CD4-positive, alpha-beta memory T cell (primary cell): ENCODE data around the gene KIF26B. TPM values are rescaled to one million over a fixed set of nuclear protein-coding genes. Genes with fewer than 3 reads are reported as not detected.
A peak's percentile ranks its signal among the peaks of the same experiment; 100 is the strongest.

Experiments
- CTCF ChIA-PET: fragments of 350-600 bp; sonication (Branson Sonifier 250); formaldehyde crosslinking; loops from one replicate; lab custom pipeline; 2021; ENCODE audit warnings: inconsistent platforms; ENCODE audit not compliant: partially characterized antibody; lab: Charles Lee
- POLR2A ChIA-PET: fragments of 350-600 bp; sonication (Branson Sonifier 250); formaldehyde crosslinking; loops from one replicate; lab custom pipeline; 2021; ENCODE audit not compliant: partially characterized antibody; lab: Charles Lee
- DNase-seq, 5 donors: peaks; one replicate each; pipeline versions ENCODE4 v3.0.0 to v3.0.0-alpha.2; 2020 to 2022; ENCODE audit warnings: mixed read lengths in 1 of 5
- H3K27ac ChIP-seq: one replicate; pipeline ENCODE4 v1.7.0; 2013; ENCODE audit warnings: low read depth, low read length
- H3K27me3 ChIP-seq: 2 replicates; pipeline ENCODE4 v1.7.0; 2013; ENCODE audit warnings: mild to moderate bottlenecking, low read length, moderate library complexity; ENCODE audit not compliant: insufficient read depth
- H3K36me3 ChIP-seq: 2 replicates; pipeline ENCODE4 v1.7.0; 2013; ENCODE audit warnings: mild to moderate bottlenecking, low read length, moderate library complexity; ENCODE audit not compliant: insufficient read depth
- H3K4me1 ChIP-seq: 2 replicates; pipeline ENCODE4 v1.7.0; 2013; ENCODE audit warnings: mild to moderate bottlenecking, low read length, moderate library complexity; ENCODE audit not compliant: insufficient read depth
- H3K4me3 ChIP-seq, 2 donors: one replicate each; pipeline ENCODE4 v1.7.0; 2013; ENCODE audit warnings: low read length in 2 of 2, mild to moderate bottlenecking in 1 of 2
- H3K9me3 ChIP-seq, 2 donors: one replicate each; pipeline ENCODE4 v1.7.0; 2013; ENCODE audit warnings: low read length in 2 of 2, control low read depth in 1 of 2; ENCODE audit not compliant: control insufficient read depth in 1 of 2
- H3K27ac Mint-ChIP-seq, 7 donors: one replicate each; pipeline ENCODE4 v1.8.0; 2020 to 2021; ENCODE audit warnings: mixed read lengths in 7 of 7, mild to moderate bottlenecking in 6 of 7, inconsistent platforms in 3 of 7, moderate library complexity in 3 of 7
- H3K27me3 Mint-ChIP-seq, 2 donors: one replicate each; pipeline ENCODE4 v1.8.0; 2020 to 2021; ENCODE audit warnings: mixed read lengths in 2 of 2
- H3K36me3 Mint-ChIP-seq, 2 donors: one replicate each; pipeline ENCODE4 v1.8.0; 2020 to 2021; ENCODE audit warnings: mixed read lengths in 2 of 2, inconsistent platforms in 1 of 2, mild to moderate bottlenecking in 1 of 2
- H3K4me1 Mint-ChIP-seq, 4 donors: one replicate each; pipeline ENCODE4 v1.8.0; 2020 to 2021; ENCODE audit warnings: mixed read lengths in 4 of 4, mild to moderate bottlenecking in 1 of 4
- H3K4me3 Mint-ChIP-seq, 8 donors: one replicate each; pipeline ENCODE4 v1.8.0; 2020 to 2021; ENCODE audit warnings: mixed read lengths in 8 of 8, mild to moderate bottlenecking in 7 of 8, moderate library complexity in 6 of 8, inconsistent platforms in 3 of 8
- H3K9me3 Mint-ChIP-seq, 8 donors: one replicate each; pipeline ENCODE4 v1.8.0; 2020 to 2021; ENCODE audit warnings: mixed read lengths in 8 of 8, mild to moderate bottlenecking in 5 of 8, inconsistent platforms in 3 of 8, moderate library complexity in 1 of 8
- intact Hi-C: fragments of 100-400 bp; cut with micrococcal nuclease; formaldehyde crosslinking; loops from one replicate; pipeline ENCODE4 v1.15.1; 2023
- polyA plus RNA-seq, 2 donors: library from polyadenylated mRNA; unstranded; fragments of 300-500 nt; fragmentation: Illumina TruSeq; gene quantifications; one replicate each; pipeline ENCODE4 v1.2.3, GENCODE V29; 2021
- total RNA-seq, 2 experiments: library from RNA; stranded (reverse); gene quantifications; one replicate each; pipeline ENCODE4 v1.2.3, GENCODE V29; 2021

The KIF26B gene
- total and polyA plus RNA-seq, 4 experiments from 2014 or later: 0.10 TPM; not detected in 3

- intact Hi-C loops: no loop called here
- Histone ChIP-seq H3K4me3 (no peak overlapping the region), H3K27ac (no peak overlapping the region), H3K4me1 (no peaks in the 10 kb centered on the region), H3K36me3 (no peaks in the 10 kb centered on the region), H3K9me3 (no peaks in the 10 kb centered on the region), H3K27me3 (no peaks in the 10 kb centered on the region)
- CTCF ChIA-PET: no interaction called here
- no peak for DNase-seq
- Mint-ChIP-seq H3K27ac (no peak overlapping the region), H3K36me3 (no peaks in the 10 kb centered on the region), H3K4me1 (no peaks in the 10 kb centered on the region), H3K4me3 (no peak overlapping the region), H3K27me3 (no peaks in the 10 kb centered on the region), H3K9me3 (peaks cover 0 to 1% (median 0%) of the 10 kb centered on the region in 8 donors)
- POLR2A ChIA-PET: no interaction called here
These were observed 345.8 kb downstream of the KIF26B start for GRCh38 chr1:245500546-245500945.

GRCh38 chr1:245501633-245502032, 346.8 kb downstream of the KIF26B start:
- DNase-seq: no peak
- Histone ChIP-seq H3K36me3 (no peaks in the 10 kb centered on the region), H3K27me3 (no peaks in the 10 kb centered on the region), H3K27ac (no peak overlapping the region), H3K9me3 (no peaks in the 10 kb centered on the region), H3K4me1 (no peaks in the 10 kb centered on the region), H3K4me3 (no peak overlapping the region)
- Mint-ChIP-seq H3K36me3 (no peaks in the 10 kb centered on the region), H3K27ac (no peak overlapping the region), H3K9me3 (peaks cover 0 to 1% (median 0%) of the 10 kb centered on the region in 8 donors), H3K4me3 (peak overlapping the region in 1 of 8 donors; percentile 32), H3K27me3 (no peaks in the 10 kb centered on the region), H3K4me1 (no peaks in the 10 kb centered on the region)
- CTCF ChIA-PET: no interaction called here
- intact Hi-C loops: no loop called here
- POLR2A ChIA-PET: no interaction called here

- Histone ChIP-seq H3K4me1 (no peaks in the 10 kb centered on the region), H3K27me3 (no peaks in the 10 kb centered on the region), H3K36me3 (no peaks in the 10 kb centered on the region), H3K4me3 (no peak overlapping the region), H3K9me3 (no peaks in the 10 kb centered on the region), H3K27ac (no peak overlapping the region)
- no peaks in the 10 kb centered on the region for H3K4me1 Mint-ChIP-seq
- ChIA-PET CTCF (interaction anchor here (0.9 kb wide), 1 partner anchor 9 kb away, joined by 3 read pairs; no protein-coding TSS in a partner anchor), POLR2A (no interaction called here)
- H3K27ac Mint-ChIP-seq: no peak overlapping the region
- no peaks in the 10 kb centered on the region for H3K36me3 Mint-ChIP-seq
- intact Hi-C loops: no loop called here
- no peak overlapping the region for H3K4me3 Mint-ChIP-seq
- DNase-seq: no peak
- H3K9me3 Mint-ChIP-seq: peaks cover 0 to 6% (median 2%) of the 10 kb centered on the region in 8 donors
- H3K27me3 Mint-ChIP-seq: no peaks in the 10 kb centered on the region
These were observed 348.8 kb downstream of the KIF26B start for GRCh38 chr1:245503548-245503947.

DNA sequence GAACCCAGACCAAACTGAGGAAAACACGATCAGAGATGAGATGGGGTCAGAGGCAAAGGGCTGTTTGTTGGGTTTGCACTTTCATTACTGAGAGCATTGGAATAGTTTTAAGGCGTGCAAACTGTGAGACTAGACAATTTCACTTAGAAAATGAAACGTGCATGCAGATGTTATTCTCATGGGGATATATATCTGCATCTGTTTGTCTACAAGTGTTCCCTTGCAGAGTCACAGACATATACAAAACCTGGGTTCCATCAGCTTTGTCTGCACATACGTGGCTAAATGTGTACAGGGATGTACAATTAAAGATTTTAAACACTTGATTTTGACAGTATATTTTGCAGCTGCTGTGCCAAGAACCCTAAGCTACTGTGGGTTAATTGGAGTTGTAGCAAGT, 355.4 kb downstream of the KIF26B start:
- Mint-ChIP-seq H3K9me3 (peaks cover 0 to 16% (median 9%) of the 10 kb centered on the region in 8 donors), H3K27me3 (peaks cover 3 to 4% of the 10 kb centered on the region in 2 donors), H3K4me1 (peaks cover 0 to 3% (median 0%) of the 10 kb centered on the region in 4 donors), H3K27ac (no peak overlapping the region), H3K36me3 (no peaks in the 10 kb centered on the region), H3K4me3 (no peak overlapping the region)
- Histone ChIP-seq H3K4me3 (no peak overlapping the region), H3K9me3 (no peaks in the 10 kb centered on the region), H3K36me3 (no peaks in the 10 kb centered on the region), H3K27me3 (no peaks in the 10 kb centered on the region), H3K27ac (no peak overlapping the region), H3K4me1 (no peaks in the 10 kb centered on the region)
- intact Hi-C loops: no loop called here
- ChIA-PET POLR2A (no interaction called here), CTCF (no interaction called here)
- DNase-seq: no peak

DNA sequence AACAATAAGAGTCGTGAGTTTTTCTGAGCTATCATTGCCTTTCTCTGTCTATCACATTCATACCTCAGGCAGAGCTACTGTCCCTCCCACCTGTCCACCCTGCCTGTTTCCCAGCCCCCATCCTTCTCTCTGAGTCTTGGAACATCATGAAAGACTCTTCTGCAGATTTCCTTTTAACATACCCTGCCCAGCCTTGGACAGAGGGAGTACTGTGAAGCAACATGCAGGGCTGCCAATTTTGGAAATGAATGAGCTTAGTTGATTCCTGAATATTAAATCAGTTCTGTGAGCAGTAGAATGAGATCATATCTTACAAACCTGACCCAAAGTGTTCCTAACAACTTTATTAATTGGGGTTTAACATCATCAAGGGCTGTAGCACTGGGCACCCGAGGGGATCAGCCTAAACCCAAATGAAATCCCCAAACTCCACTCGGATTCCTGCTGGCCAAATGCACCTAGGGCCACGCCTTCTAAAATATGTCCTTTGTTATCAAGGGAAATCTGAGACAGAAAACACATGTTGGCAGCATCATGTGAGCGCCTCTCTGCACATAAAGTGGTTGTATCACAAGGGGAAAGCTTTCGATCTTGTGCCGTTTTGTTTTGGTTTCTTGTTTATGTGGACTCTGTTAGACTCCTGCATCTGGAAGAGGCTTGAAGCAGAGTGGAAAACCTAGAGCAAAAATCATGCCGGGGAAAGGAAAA, 357.6 kb downstream of the KIF26B start:
- intact Hi-C loops: no loop called here
- no peak overlapping the region for H3K27ac Mint-ChIP-seq
- Histone ChIP-seq H3K36me3 (no peaks in the 10 kb centered on the region), H3K4me1 (no peaks in the 10 kb centered on the region), H3K9me3 (no peaks in the 10 kb centered on the region), H3K27ac (no peak overlapping the region), H3K27me3 (no peaks in the 10 kb centered on the region), H3K4me3 (no peak overlapping the region)
- CTCF ChIA-PET: no interaction called here
- H3K36me3 Mint-ChIP-seq: no peaks in the 10 kb centered on the region
- POLR2A ChIA-PET: no interaction called here
- H3K27me3 Mint-ChIP-seq: peaks cover 7 to 10% of the 10 kb centered on the region in 2 donors
- peaks cover 0 to 16% (median 7%) of the 10 kb centered on the region in 8 donors for H3K9me3 Mint-ChIP-seq
- no peak for DNase-seq
- H3K4me1 Mint-ChIP-seq: peaks cover 0 to 3% (median 0%) of the 10 kb centered on the region in 4 donors
- no peak overlapping the region for H3K4me3 Mint-ChIP-seq

GRCh38 chr1:245512980-245513578, 358.3 kb downstream of the KIF26B start:
- H3K36me3 Mint-ChIP-seq: no peaks in the 10 kb centered on the region
- H3K9me3 Mint-ChIP-seq: peaks cover 2 to 16% (median 7%) of the 10 kb centered on the region in 8 donors
- no peak overlapping the region for H3K27ac ChIP-seq

DNA sequence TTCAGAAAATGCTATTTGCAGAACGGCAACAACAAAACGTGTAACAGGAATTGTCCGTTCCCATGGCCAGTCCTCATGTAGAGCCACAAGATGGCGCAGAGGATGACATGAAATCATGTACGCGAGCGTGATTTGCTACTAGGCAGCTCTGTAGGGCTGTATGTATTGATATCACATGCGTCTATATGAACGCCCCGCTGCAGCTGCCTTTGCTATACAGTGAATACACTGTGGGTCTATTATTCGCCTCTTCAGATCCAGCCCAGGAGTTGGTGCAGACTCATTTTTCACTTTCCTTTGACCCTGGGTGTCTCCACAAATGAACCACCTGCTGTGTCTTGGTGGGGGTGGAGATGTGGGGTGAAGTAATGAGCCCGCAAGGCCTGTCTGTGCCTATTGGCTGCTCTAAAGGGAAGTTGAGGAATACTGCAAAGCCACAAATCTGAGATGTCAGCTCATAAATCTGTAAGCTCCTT, 361.5 kb downstream of the KIF26B start:
- H3K27me3 Mint-ChIP-seq: peaks cover 9 to 11% of the 10 kb centered on the region in 2 donors
- Histone ChIP-seq H3K4me3 (no peak overlapping the region), H3K27me3 (no peaks in the 10 kb centered on the region), H3K27ac (no peak overlapping the region), H3K4me1 (no peaks in the 10 kb centered on the region), H3K9me3 (no peaks in the 10 kb centered on the region), H3K36me3 (no peaks in the 10 kb centered on the region)
- H3K4me1 Mint-ChIP-seq: peaks cover 0 to 3% (median 0%) of the 10 kb centered on the region in 4 donors
- intact Hi-C loops: no loop called here
- H3K36me3 Mint-ChIP-seq: no peaks in the 10 kb centered on the region
- ChIA-PET CTCF (no interaction called here), POLR2A (no interaction called here)
- peaks cover 0 to 8% (median 1%) of the 10 kb centered on the region in 8 donors for H3K9me3 Mint-ChIP-seq
- DNase-seq: no peak
- no peak overlapping the region for H3K4me3 Mint-ChIP-seq
- H3K27ac Mint-ChIP-seq: no peak overlapping the region

More at GRCh38 chr1:245512980-245513578, 358.3 kb downstream of the KIF26B start:
- no peaks in the 10 kb centered on the region for H3K9me3 ChIP-seq
- H3K27me3 ChIP-seq: no peaks in the 10 kb centered on the region
- Mint-ChIP-seq H3K4me3 (no peak overlapping the region), H3K4me1 (peaks cover 0 to 3% (median 0%) of the 10 kb centered on the region in 4 donors), H3K27me3 (peaks cover 10% of the 10 kb centered on the region in 2 donors), H3K27ac (no peak overlapping the region)
- DNase-seq: no peak
- no peaks in the 10 kb centered on the region for H3K4me1 ChIP-seq
- no peaks in the 10 kb centered on the region for H3K36me3 ChIP-seq
- ChIA-PET CTCF (no interaction called here), POLR2A (no interaction called here)
- no peak overlapping the region for H3K4me3 ChIP-seq
- intact Hi-C loops: no loop called here
